Cardiac muscle cell (in vitro differentiated cells and primary cell): Measurements from ENCODE around the gene ARHGEF11. TPM values are rescaled to one million over a fixed set of nuclear protein-coding genes. Genes with fewer than 3 reads are reported as not detected.
A peak's percentile ranks its signal among the peaks of the same experiment; 100 is the strongest.

Experiments used
- DNase-seq, 2 donors: peaks; one replicate each; pipeline versions ENCODE4 v3.0.0 to v3.0.0-alpha.2; 2010 to 2017; ENCODE audit warnings: low read depth in 1 of 2, low spot score in 1 of 2
- H3K27ac ChIP-seq: fragments of 200-600 bp; sonication (generic); 2 replicates; pipeline ENCODE4 v1.5.1; 2016
- H3K27me3 ChIP-seq: fragments of 200-600 bp; sonication (generic); 2 replicates; pipeline ENCODE4 v1.6.0; 2016; ENCODE audit warnings: control low read depth
- H3K36me3 ChIP-seq: fragments of 200-600 bp; sonication (generic); 2 replicates; pipeline ENCODE4 v1.5.1; 2016; ENCODE audit warnings: control low read depth
- H3K4me1 ChIP-seq: fragments of 200-600 bp; sonication (generic); 2 replicates; pipeline ENCODE4 v1.8.1; 2017; ENCODE audit warnings: low read depth, mild to moderate bottlenecking, mixed run types
- H3K4me3 ChIP-seq: fragments of 200-600 bp; sonication (generic); 2 replicates; pipeline ENCODE4 v1.5.1; 2016; ENCODE audit warnings: mild to moderate bottlenecking
- H3K9me3 ChIP-seq: fragments of 200-600 bp; sonication (generic); 2 replicates; pipeline ENCODE4 v1.5.1; 2017; ENCODE audit warnings: low read depth, mild to moderate bottlenecking, control low read depth
- CTCF ChIP-seq: IDR thresholded peaks from 2 replicates; pipeline ENCODE4 v1.5.1; 2012; ENCODE audit warnings: low read depth, mild to moderate bottlenecking, low read length
- polyA plus RNA-seq: library from polyadenylated mRNA; unstranded; fragments of >200 nt; fragmentation: Nextera tagmentation; extraction: Ambion mirVana; gene quantifications from 2 replicates; pipeline ENCODE4 v1.2.1, GENCODE V29; 2016
- total RNA-seq: library from RNA; depleted of rRNA; stranded (reverse); fragments of >200 nt; gene quantifications from 2 replicates; pipeline ENCODE4 v1.2.3, GENCODE V29; 2016

ARHGEF11 gene
- total and polyA plus RNA-seq, 2 experiments from 2014 or later: 25.8 to 40.1 TPM

DNA sequence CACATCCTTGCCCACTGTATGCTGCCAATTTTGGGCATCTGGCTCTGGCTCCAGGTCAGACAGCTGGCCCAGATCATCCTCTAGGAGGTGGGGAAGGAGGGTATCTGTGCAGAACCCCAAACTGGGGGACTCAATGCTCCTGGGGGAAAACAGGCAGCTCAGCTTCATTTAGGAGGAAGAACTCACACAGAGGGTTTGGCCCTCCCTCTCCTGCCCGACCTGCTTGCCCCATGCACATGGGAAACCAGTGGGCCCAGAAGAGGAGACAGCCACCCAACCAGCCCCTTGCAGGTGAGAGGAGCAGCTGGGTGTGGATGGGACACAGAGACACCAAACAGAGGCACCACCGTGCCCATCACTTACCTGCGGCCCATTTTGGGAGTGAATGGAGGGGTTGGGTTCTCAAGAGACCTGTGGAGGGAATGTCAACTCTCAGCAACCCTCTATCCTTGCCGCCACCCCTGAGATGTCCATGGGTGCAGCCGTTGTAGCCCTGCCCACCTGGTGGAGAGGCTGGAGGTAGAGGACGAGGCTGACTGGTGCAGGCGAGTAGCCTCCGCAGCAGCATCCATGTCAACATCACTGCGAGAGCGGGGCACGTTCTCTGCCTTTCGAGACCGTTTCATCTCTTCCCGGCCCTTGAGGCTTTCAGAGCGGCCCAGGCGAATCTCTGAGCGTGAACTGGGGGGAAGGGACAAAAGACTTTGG is 97.6 kb downstream of the ARHGEF11 start:
- no peaks in the 10 kb centered on the region for H3K27me3 ChIP-seq
- peaks cover 38% of the 10 kb centered on the region for H3K4me1 ChIP-seq
- no peak overlapping the region for H3K4me3 ChIP-seq
- peaks cover 27% of the 10 kb centered on the region for H3K36me3 ChIP-seq
- no peak for TF ChIP-seq CTCF
- H3K27ac ChIP-seq: peak overlapping the region; percentile 82
- DNase-seq: no peak
- H3K9me3 ChIP-seq: no peaks in the 10 kb centered on the region

GRCh38 chr1:156947127-156947526 is 98.4 kb downstream of the ARHGEF11 start:
- DNase-seq: no peak
- no peak for TF ChIP-seq CTCF
- H3K4me3 ChIP-seq: no peak overlapping the region
- no peak overlapping the region for H3K27ac ChIP-seq
- no peaks in the 10 kb centered on the region for H3K9me3 ChIP-seq
- H3K36me3 ChIP-seq: peaks cover 27% of the 10 kb centered on the region
- H3K27me3 ChIP-seq: no peaks in the 10 kb centered on the region
- peaks cover 32% of the 10 kb centered on the region for H3K4me1 ChIP-seq

DNA sequence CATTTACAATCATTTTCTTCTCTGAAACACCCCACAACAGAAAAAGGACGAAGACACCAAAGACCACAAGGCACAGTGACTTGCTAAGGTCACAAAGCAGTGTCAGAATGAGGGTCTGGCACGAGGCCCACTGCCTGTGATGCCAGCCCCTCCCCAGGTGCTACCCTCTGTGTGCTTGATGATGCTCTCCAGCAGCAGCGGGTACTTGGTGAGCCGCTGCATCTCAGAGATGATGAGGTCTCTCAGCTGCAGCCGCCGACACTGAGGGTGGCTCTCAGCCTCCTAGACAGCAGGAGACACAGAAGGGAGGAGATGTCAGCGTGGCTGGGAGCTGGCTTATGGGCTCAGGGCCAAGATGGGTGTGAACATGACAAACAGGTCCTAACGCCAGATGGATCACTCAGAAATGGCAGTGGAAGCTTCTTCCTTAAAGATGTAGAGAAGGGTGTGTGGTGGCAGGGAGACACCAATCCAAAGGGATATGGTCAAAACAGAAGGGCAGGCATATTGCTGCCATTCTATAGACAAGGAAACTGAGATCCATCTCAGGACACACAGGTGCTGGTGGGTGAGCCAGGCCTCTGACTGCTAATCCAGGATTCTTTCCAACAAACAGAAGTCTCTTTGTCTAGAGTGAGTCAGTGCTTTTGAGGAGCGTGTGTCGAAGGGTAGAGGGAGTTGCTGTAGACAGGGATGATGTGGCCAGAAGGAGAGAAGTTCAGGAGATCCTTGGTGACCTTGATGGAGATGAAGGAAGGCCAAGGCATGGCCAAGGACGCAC is 99.5 kb downstream of the ARHGEF11 start:
- Histone ChIP-seq H3K4me3 (no peak overlapping the region), H3K27ac (no peak overlapping the region), H3K9me3 (no peaks in the 10 kb centered on the region), H3K4me1 (peaks cover 21% of the 10 kb centered on the region), H3K36me3 (peaks cover 29% of the 10 kb centered on the region), H3K27me3 (no peaks in the 10 kb centered on the region)
- no peak for TF ChIP-seq CTCF
- DNase-seq: no peak

DNA sequence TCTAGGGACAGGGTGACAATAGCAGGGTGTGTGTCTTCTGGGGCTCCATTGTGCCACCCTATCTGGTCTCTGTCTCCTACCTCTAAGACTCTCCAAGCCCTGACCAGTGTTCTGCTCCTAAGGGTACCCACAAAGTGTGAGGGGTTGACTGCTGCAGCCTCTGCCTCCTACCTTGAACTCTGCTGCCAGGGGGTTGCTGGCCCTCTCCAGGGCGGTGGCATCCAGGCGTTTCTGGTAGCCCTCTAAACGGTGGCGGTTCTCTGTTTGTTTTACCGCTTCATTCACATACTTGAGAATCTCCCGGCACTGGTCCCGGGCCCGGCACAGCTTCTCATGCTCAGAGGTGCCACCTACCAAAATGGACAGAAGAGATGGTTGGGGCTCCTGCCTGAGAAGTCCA is 100.7 kb downstream of the ARHGEF11 start:
- TF ChIP-seq CTCF: no peak
- H3K36me3 ChIP-seq: peaks cover 29% of the 10 kb centered on the region

GRCh38 chr1:156944268-156944667 is 101.3 kb downstream of the ARHGEF11 start:
- Histone ChIP-seq H3K4me3 (no peak overlapping the region), H3K4me1 (peaks cover 5% of the 10 kb centered on the region), H3K9me3 (no peaks in the 10 kb centered on the region), H3K36me3 (peaks cover 35% of the 10 kb centered on the region), H3K27me3 (no peaks in the 10 kb centered on the region), H3K27ac (no peak overlapping the region)
- TF ChIP-seq CTCF: no peak
- no peak for DNase-seq

More for the DNA sequence above, 100.7 kb downstream of the ARHGEF11 start:
- no peak overlapping the region for H3K27ac ChIP-seq
- no peaks in the 10 kb centered on the region for H3K9me3 ChIP-seq
- no peak for DNase-seq
- no peak overlapping the region for H3K4me3 ChIP-seq
- peaks cover 11% of the 10 kb centered on the region for H3K4me1 ChIP-seq
- no peaks in the 10 kb centered on the region for H3K27me3 ChIP-seq
